ENCODE results near the gene MIEF1. TPM values are rescaled to one million over a fixed set of nuclear protein-coding genes. Genes with fewer than 3 reads are reported as not detected.

The MIEF1 gene
- total and polyA plus RNA-seq, 2 donors (not counting 1 experiment from before 2014, with no cell fraction given): 9.8 to 37.2 TPM

- Histone ChIP-seq H3K79me2 (ENCODE audit: control insufficient read depth, insufficient read depth, low read length) (peaks cover 39% of the 10 kb centered on the region), H4K20me1 (ENCODE audit: control insufficient read depth, insufficient read depth, low read length, poor library complexity, severe bottlenecking) (no peaks in the 10 kb centered on the region), H3K36me3 (replicated peaks in 1 of 2; ENCODE audit: control extremely low read depth in 1 of 2, control insufficient read depth in 1 of 2, extremely low read depth in 1 of 2, insufficient read depth in 2 of 2, low read length in 1 of 2) (no peaks in the 10 kb centered on the region), H3K4me2 (replicated peaks; ENCODE audit: low read depth, low read length, poor library complexity, severe bottlenecking) (peak overlapping the region; percentile 62), H3K9me3 (ENCODE audit: control extremely low read depth in 1 of 3, control insufficient read depth in 2 of 3, insufficient read depth in 1 of 3, low read length in 2 of 3) (no peaks in the 10 kb centered on the region), H3K27ac (ENCODE audit: low read length in 2 of 2) (peak overlapping the region; percentile 75 to 83), H3K9ac (ENCODE audit: low read length) (peak overlapping the region; percentile 33), H3K4me3 (ENCODE audit: control extremely low read depth in 1 of 5, extremely low read depth in 1 of 5, insufficient read depth in 1 of 5, low read depth in 2 of 5, low read length in 4 of 5) (no peak overlapping the region), H2AFZ (ENCODE audit: insufficient read depth, low read depth, low read length, poor library complexity, severe bottlenecking) (peak overlapping the region; percentile 38), H3K27me3 (replicated peaks in 1 of 4; ENCODE audit: control extremely low read depth in 1 of 4, control insufficient read depth in 3 of 4, insufficient read depth in 4 of 4, low read length in 3 of 4) (peaks cover 0 to 10% (median 4%) of the 10 kb centered on the region in 4 experiments), H3K4me1 (ENCODE audit: control insufficient read depth in 2 of 2, insufficient read depth in 2 of 2, low read length in 2 of 2) (peaks cover 60 to 75% of the 10 kb centered on the region in 2 donors)
- Mint-ChIP-seq H3K4me1 (peaks cover 77% of the 10 kb centered on the region), H3K27ac (peak overlapping the region; percentile 62), H3K4me3 (peak overlapping the region; percentile 50), H3K9me3 (ENCODE audit: insufficient read depth) (no peaks in the 10 kb centered on the region), H3K27me3 (peaks cover 6% of the 10 kb centered on the region)
- 56% methylated on average over 6 of the region's 13 CpGs for WGBS (ENCODE audit: insufficient coverage)
- DNase-seq (peak; percentile 67), ATAC-seq (ENCODE audit: low read depth) (peak; percentile 19)
- ChIA-PET POLR2A (interaction anchor here (0.6 to 1.4 kb wide), 2 partner anchors 15 to 16 kb away, joined by 3 to 9 read pairs; no protein-coding TSS in a partner anchor), CTCF (interaction anchor here (0.6 to 1.0 kb wide), 4 partner anchors 16 to 324 kb away, joined by 3 to 4 read pairs (median 3); no protein-coding TSS in a partner anchor)
- TF ChIP-seq EZH2 (IDR thresholded peaks at IDR 0.05; ENCODE audit: borderline replicate concordance, insufficient read depth, low read depth, low read length, poor library complexity, severe bottlenecking): no peak
- TF ChIP-seq CTCF (IDR thresholded peaks at IDR 0.05): no peak
- intact Hi-C loops (cut with micrococcal nuclease): no loop called here
Measured at GRCh38 chr22:39462443-39463221, 39.5 kb upstream of the MIEF1 start.

GRCh38 chr22:39463277-39463676, 38.8 kb upstream of the MIEF1 start:
- H3K9me3 ChIP-seq (ENCODE audit: control extremely low read depth in 1 of 3, control insufficient read depth in 2 of 3, insufficient read depth in 1 of 3, low read length in 2 of 3): no peaks in the 10 kb centered on the region
- peak overlapping the region; percentile 29 for H3K4me3 Mint-ChIP-seq
- DNase-seq (peak; percentile 11), ATAC-seq (ENCODE audit: low read depth) (no peak)
- TF ChIP-seq EZH2 (IDR thresholded peaks at IDR 0.05; ENCODE audit: borderline replicate concordance, insufficient read depth, low read depth, low read length, poor library complexity, severe bottlenecking): no peak
- TF ChIP-seq CTCF (IDR thresholded peaks at IDR 0.05): no peak
- ChIA-PET CTCF (interaction anchor here (0.8 to 2.7 kb wide), 4 partner anchors 12 to 64 kb away, joined by 3 to 9 read pairs (median 4); partner anchors contain the start of gene TAB1), POLR2A (interaction anchor here (2.7 kb wide), 1 partner anchor 16 kb away, joined by 20 read pairs; no protein-coding TSS in a partner anchor)
- peaks cover 61 to 77% of the 10 kb centered on the region in 2 donors for H3K4me1 ChIP-seq (ENCODE audit: control insufficient read depth in 2 of 2, insufficient read depth in 2 of 2, low read length in 2 of 2)
- H2AFZ ChIP-seq (ENCODE audit: insufficient read depth, low read depth, low read length, poor library complexity, severe bottlenecking): peak overlapping the region; percentile 38
- H3K4me3 ChIP-seq (ENCODE audit: control extremely low read depth in 1 of 5, extremely low read depth in 1 of 5, insufficient read depth in 1 of 5, low read depth in 2 of 5, low read length in 4 of 5): no peak overlapping the region
- H3K9ac ChIP-seq (ENCODE audit: low read length): peak overlapping the region; percentile 33
- H3K27me3 ChIP-seq (replicated peaks in 1 of 4; ENCODE audit: control extremely low read depth in 1 of 4, control insufficient read depth in 3 of 4, insufficient read depth in 4 of 4, low read length in 3 of 4): peaks cover 0 to 5% (median 2%) of the 10 kb centered on the region in 4 experiments
- no peaks in the 10 kb centered on the region for H4K20me1 ChIP-seq (ENCODE audit: control insufficient read depth, insufficient read depth, low read length, poor library complexity, severe bottlenecking)
- H3K79me2 ChIP-seq (ENCODE audit: control insufficient read depth, insufficient read depth, low read length): peaks cover 37% of the 10 kb centered on the region
- H3K36me3 ChIP-seq (replicated peaks in 1 of 2; ENCODE audit: control extremely low read depth in 1 of 2, control insufficient read depth in 1 of 2, extremely low read depth in 1 of 2, insufficient read depth in 2 of 2, low read length in 1 of 2): no peaks in the 10 kb centered on the region
- intact Hi-C loops (cut with micrococcal nuclease): no loop called here
- H3K27ac Mint-ChIP-seq: peak overlapping the region; percentile 62
- peaks cover 4% of the 10 kb centered on the region for H3K27me3 Mint-ChIP-seq
- no peaks in the 10 kb centered on the region for H3K9me3 Mint-ChIP-seq (ENCODE audit: insufficient read depth)
- WGBS (ENCODE audit: insufficient coverage): 97% methylated on average over 6 of the region's 6 CpGs
- peaks cover 79% of the 10 kb centered on the region for H3K4me1 Mint-ChIP-seq
- H3K27ac ChIP-seq (ENCODE audit: low read length in 2 of 2): peak overlapping the region; percentile 75 to 83
- peak overlapping the region; percentile 62 for H3K4me2 ChIP-seq (replicated peaks; ENCODE audit: low read depth, low read length, poor library complexity, severe bottlenecking)

Data from B cell (primary cell).